A549 (cell line): ENCODE data around the gene CAPN2. TPM values are rescaled to one million over a fixed set of nuclear protein-coding genes. Genes with fewer than 3 reads are reported as not detected.
A peak's percentile ranks its signal among the peaks of the same experiment; 100 is the strongest.

ENCODE experiments used
- ATOH8 ChIP-seq: fragments of 250-450 bp; sonication (Bioruptor Pico); IDR thresholded peaks from 2 replicates; pipeline ENCODE4 v1.5.0; 2020; ENCODE audit warnings: low read depth, mild to moderate bottlenecking, moderate library complexity
- BHLHE40 ChIP-seq: IDR thresholded peaks from 2 replicates; pipeline ENCODE4 v1.6.1; 2012; ENCODE audit warnings: low read depth, low read length, inconsistent platforms
- CBX8 ChIP-seq: fragments of 200-600 bp; sonication (generic); IDR thresholded peaks from 2 replicates; pipeline ENCODE4 v1.6.1; 2016
- CEBPB ChIP-seq, 2 experiments: fragments of >200 bp in 1 of 2; sonication (Bioruptor Twin) in 1 of 2; formaldehyde crosslinking in 1 of 2; IDR thresholded peaks; 2 replicates each; pipeline ENCODE4 v1.6.1; 2012 to 2016
- CHD2 ChIP-seq: fragments of 150-350 bp; IDR thresholded peaks from 2 replicates; pipeline ENCODE4 v1.6.1; 2014; ENCODE audit warnings: low read length; ENCODE audit not compliant: partially characterized antibody
- CHD4 ChIP-seq: fragments of 200-600 bp; sonication (generic); IDR thresholded peaks from 2 replicates; pipeline ENCODE4 v1.6.1; 2016; ENCODE audit warnings: antibody characterized with exemption, mild to moderate bottlenecking, borderline replicate concordance
- EHMT2 ChIP-seq: fragments of 200-600 bp; sonication (generic); IDR thresholded peaks from 2 replicates; pipeline ENCODE4 v1.6.1; 2016; ENCODE audit warnings: antibody characterized with exemption, low read depth, mild to moderate bottlenecking, moderate library complexity
- EP300 ChIP-seq, 2 experiments: fragments of >200 bp; sonication (Bioruptor Twin); formaldehyde crosslinking; IDR thresholded peaks; 2 replicates in 1 of 2; 3 replicates in 1 of 2; pipeline ENCODE4 v1.6.1; 2016 to 2017
- FOXS1 ChIP-seq: fragments of 250-450 bp; sonication (Bioruptor Pico); IDR thresholded peaks from 2 replicates; pipeline ENCODE4 v1.5.0; 2020; ENCODE audit warnings: mild to moderate bottlenecking, moderate library complexity
- GATA3 ChIP-seq: IDR thresholded peaks from 2 replicates; pipeline ENCODE4 v1.6.1; 2012; ENCODE audit warnings: borderline replicate concordance
- HEYL ChIP-seq: fragments of 250-450 bp; sonication (Bioruptor Pico); IDR thresholded peaks from 2 replicates; pipeline ENCODE4 v1.8.0; 2021; ENCODE audit warnings: mild to moderate bottlenecking, moderate library complexity
- JUNB ChIP-seq: fragments of >200 bp; sonication (Bioruptor Twin); formaldehyde crosslinking; IDR thresholded peaks from 2 replicates; pipeline ENCODE4 v1.6.1; 2016
- KDM1A ChIP-seq: fragments of 200-600 bp; sonication (generic); IDR thresholded peaks from 2 replicates; pipeline ENCODE4 v1.6.1; 2016; ENCODE audit warnings: low read depth, mild to moderate bottlenecking
- KDM5A ChIP-seq: fragments of 200-600 bp; sonication (generic); IDR thresholded peaks from 2 replicates; pipeline ENCODE4 v1.6.1; 2016; ENCODE audit warnings: antibody characterized with exemption, mild to moderate bottlenecking
- MAFK ChIP-seq: fragments of 450-650 bp; IDR thresholded peaks from 2 replicates; pipeline ENCODE4 v1.6.1; 2014; ENCODE audit not compliant: partially characterized antibody
- MAX ChIP-seq: IDR thresholded peaks from 2 replicates; pipeline ENCODE4 v1.6.1; 2012
- MAZ ChIP-seq: fragments of 150-350 bp; IDR thresholded peaks from 2 replicates; pipeline ENCODE4 v1.6.1; 2014; ENCODE audit warnings: antibody characterized with exemption, low read depth, low read length, borderline replicate concordance
- PHF8 ChIP-seq: fragments of 200-600 bp; sonication (generic); IDR thresholded peaks from 2 replicates; pipeline ENCODE4 v1.6.1; 2016; ENCODE audit warnings: low read depth, mild to moderate bottlenecking, antibody characterized with exemption, moderate library complexity, borderline replicate concordance
- POLR2AphosphoS2 ChIP-seq: conservative IDR thresholded peaks from 2 replicates; pipeline ENCODE4 v1.6.1; 2012; ENCODE audit warnings: low read length, improper control_type of control experiment, inconsistent platforms
- RAD21 ChIP-seq, 2 experiments: fragments of >200 bp in 1 of 2; sonication (Bioruptor Twin) in 1 of 2; formaldehyde crosslinking in 1 of 2; IDR thresholded peaks in 1 of 2; conservative IDR thresholded peaks in 1 of 2; 2 replicates in 1 of 2; 3 replicates in 1 of 2; pipeline ENCODE4 v1.6.1; 2012 to 2018; ENCODE audit warnings: inconsistent platforms in 1 of 2
- RARB ChIP-seq: fragments of 250-450 bp; sonication (Bioruptor Pico); IDR thresholded peaks from 2 replicates; pipeline ENCODE4 v1.8.0; 2021; ENCODE audit warnings: mild to moderate bottlenecking, moderate library complexity
- RCOR1 ChIP-seq: fragments of 150-350 bp; IDR thresholded peaks from 2 replicates; pipeline ENCODE4 v1.6.1; 2014; ENCODE audit warnings: antibody characterized with exemption, low read length, low read depth
- SMC3 ChIP-seq: fragments of >200 bp; sonication (Bioruptor Twin); formaldehyde crosslinking; IDR thresholded peaks from 3 replicates; pipeline ENCODE4 v1.6.1; 2018; ENCODE audit warnings: inconsistent platforms
- SREBF2 ChIP-seq: fragments of 450-650 bp; IDR thresholded peaks from 2 replicates; pipeline ENCODE4 v1.6.1; 2014; ENCODE audit warnings: mild to moderate bottlenecking, moderate library complexity
- TFCP2L1 ChIP-seq: fragments of 250-450 bp; sonication (Bioruptor Pico); IDR thresholded peaks from 2 replicates; pipeline ENCODE4 v1.5.0; 2021; ENCODE audit warnings: mild to moderate bottlenecking
- TP53 ChIP-seq: fragments of 250-450 bp; sonication (Bioruptor Pico); IDR thresholded peaks from 2 replicates; pipeline ENCODE4 v1.5.0; 2021; ENCODE audit warnings: mild to moderate bottlenecking, moderate library complexity
- ZNF302 ChIP-seq: fragments of 250-450 bp; sonication (Bioruptor Pico); IDR thresholded peaks from 2 replicates; pipeline ENCODE4 v1.9.0; 2021; ENCODE audit warnings: inconsistent platforms, mild to moderate bottlenecking, moderate library complexity
- ZSCAN20 ChIP-seq: fragments of 250-450 bp; sonication (Bioruptor Pico); IDR thresholded peaks from 2 replicates; pipeline ENCODE4 v1.8.0; 2022; ENCODE audit warnings: mild to moderate bottlenecking, moderate library complexity
- polyA plus RNA-seq, 4 experiments: library from polyadenylated mRNA; depleted of rRNA in 3 of 4; stranded (reverse); fragments of >200 nt; fragmentation: RNase III in 1 of 4; extraction: RNeasy Plus Mini Kit Qiagen cat#74134 plus additional on column Dnase treatment in 1 of 4; gene quantifications; 2 replicates in 3 of 4; 3 replicates in 1 of 4; pipeline ENCODE4 v1.2.3, GENCODE V29; 2011 to 2017
- TF ChIP-seq, protein P1 (sequence below): fragments of 450-650 bp; IDR thresholded peaks from 2 replicates; pipeline ENCODE4 v1.6.1; 2014; ENCODE audit warnings: antibody characterized with exemption
- TF ChIP-seq, protein P2 (sequence below): fragments of 250-450 bp; sonication (Bioruptor Pico); IDR thresholded peaks from 2 replicates; pipeline ENCODE4 v1.5.0; 2021; ENCODE audit warnings: mild to moderate bottlenecking, moderate library complexity, borderline replicate concordance
- TF ChIP-seq, protein P3 (sequence below): fragments of >200 bp; sonication (Bioruptor Twin); formaldehyde crosslinking; IDR thresholded peaks from 3 replicates; pipeline ENCODE4 v1.6.1; 2016
- TF ChIP-seq, protein P4 (sequence below): IDR thresholded peaks from 2 replicates; pipeline ENCODE4 v1.6.1; 2012; ENCODE audit warnings: low read depth, borderline replicate concordance
- TF ChIP-seq, protein P5 (sequence below): IDR thresholded peaks from 2 replicates; pipeline ENCODE4 v1.6.1; 2012

Gene CAPN2
- polyA plus RNA-seq, 2 of the 4 experiments (the other 2 are of a cell fraction): 199 to 300 TPM

- TF ChIP-seq CEBPB (IDR thresholded peaks at IDR 0.05) (peak; percentile 94 to 97), ZNF302 (CRISPR knock-in tag) (no peak), MAZ (no peak), RARB (CRISPR knock-in tag) (no peak), HEYL (CRISPR knock-in tag) (no peak), SMC3 (peak; percentile 26; the same call in 2 of the 3 replicates), BHLHE40 (no peak), FOXS1 (CRISPR knock-in tag) (peak; percentile 59; the same call in 1 of the 2 replicates), RCOR1 (no peak), ZSCAN20 (peak; percentile 59; the same call in 1 of the 2 replicates), PHF8 (no peak), ATOH8 (peak; percentile 83), EP300 (IDR thresholded peaks at IDR 0.05) (peak; percentile 56 to 78; a peak in 2 of 5 replicates), CBX8 (no peak), KDM1A (no peak), TP53 (CRISPR knock-in tag) (no peak), KDM5A (no peak), GATA3 (peak; percentile 69; the same call in 1 of the 2 replicates), POLR2AphosphoS2 (no peak), JUNB (peak; percentile 91), CHD2 (no peak), EHMT2 (no peak), TFCP2L1 (CRISPR knock-in tag) (no peak), MAFK (no peak), MAX (peak; percentile 74), SREBF2 (no peak), CHD4 (no peak), RAD21 (conservative IDR thresholded peaks at IDR 0.05 in 1 of 2, IDR thresholded peaks at IDR 0.05 in 1 of 2) (peak; percentile 8 to 34; a peak in 2 of 5 replicates)
- TF ChIP-seq, protein P1, sequence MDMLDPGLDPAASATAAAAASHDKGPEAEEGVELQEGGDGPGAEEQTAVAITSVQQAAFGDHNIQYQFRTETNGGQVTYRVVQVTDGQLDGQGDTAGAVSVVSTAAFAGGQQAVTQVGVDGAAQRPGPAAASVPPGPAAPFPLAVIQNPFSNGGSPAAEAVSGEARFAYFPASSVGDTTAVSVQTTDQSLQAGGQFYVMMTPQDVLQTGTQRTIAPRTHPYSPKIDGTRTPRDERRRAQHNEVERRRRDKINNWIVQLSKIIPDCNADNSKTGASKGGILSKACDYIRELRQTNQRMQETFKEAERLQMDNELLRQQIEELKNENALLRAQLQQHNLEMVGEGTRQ: no peak
- TF ChIP-seq, protein P2, sequence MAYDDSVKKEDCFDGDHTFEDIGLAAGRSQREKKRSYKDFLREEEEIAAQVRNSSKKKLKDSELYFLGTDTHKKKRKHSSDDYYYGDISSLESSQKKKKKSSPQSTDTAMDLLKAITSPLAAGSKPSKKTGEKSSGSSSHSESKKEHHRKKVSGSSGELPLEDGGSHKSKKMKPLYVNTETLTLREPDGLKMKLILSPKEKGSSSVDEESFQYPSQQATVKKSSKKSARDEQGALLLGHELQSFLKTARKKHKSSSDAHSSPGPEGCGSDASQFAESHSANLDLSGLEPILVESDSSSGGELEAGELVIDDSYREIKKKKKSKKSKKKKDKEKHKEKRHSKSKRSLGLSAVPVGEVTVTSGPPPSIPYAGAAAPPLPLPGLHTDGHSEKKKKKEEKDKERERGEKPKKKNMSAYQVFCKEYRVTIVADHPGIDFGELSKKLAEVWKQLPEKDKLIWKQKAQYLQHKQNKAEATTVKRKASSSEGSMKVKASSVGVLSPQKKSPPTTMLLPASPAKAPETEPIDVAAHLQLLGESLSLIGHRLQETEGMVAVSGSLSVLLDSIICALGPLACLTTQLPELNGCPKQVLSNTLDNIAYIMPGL: no peak
- TF ChIP-seq, protein P3, sequence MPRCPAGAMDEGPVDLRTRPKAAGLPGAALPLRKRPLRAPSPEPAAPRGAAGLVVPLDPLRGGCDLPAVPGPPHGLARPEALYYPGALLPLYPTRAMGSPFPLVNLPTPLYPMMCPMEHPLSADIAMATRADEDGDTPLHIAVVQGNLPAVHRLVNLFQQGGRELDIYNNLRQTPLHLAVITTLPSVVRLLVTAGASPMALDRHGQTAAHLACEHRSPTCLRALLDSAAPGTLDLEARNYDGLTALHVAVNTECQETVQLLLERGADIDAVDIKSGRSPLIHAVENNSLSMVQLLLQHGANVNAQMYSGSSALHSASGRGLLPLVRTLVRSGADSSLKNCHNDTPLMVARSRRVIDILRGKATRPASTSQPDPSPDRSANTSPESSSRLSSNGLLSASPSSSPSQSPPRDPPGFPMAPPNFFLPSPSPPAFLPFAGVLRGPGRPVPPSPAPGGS: peak; percentile 83; the same call in 2 of the 3 replicates
- TF ChIP-seq, protein P4, sequence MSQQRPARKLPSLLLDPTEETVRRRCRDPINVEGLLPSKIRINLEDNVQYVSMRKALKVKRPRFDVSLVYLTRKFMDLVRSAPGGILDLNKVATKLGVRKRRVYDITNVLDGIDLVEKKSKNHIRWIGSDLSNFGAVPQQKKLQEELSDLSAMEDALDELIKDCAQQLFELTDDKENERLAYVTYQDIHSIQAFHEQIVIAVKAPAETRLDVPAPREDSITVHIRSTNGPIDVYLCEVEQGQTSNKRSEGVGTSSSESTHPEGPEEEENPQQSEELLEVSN: no peak
- TF ChIP-seq, protein P5, sequence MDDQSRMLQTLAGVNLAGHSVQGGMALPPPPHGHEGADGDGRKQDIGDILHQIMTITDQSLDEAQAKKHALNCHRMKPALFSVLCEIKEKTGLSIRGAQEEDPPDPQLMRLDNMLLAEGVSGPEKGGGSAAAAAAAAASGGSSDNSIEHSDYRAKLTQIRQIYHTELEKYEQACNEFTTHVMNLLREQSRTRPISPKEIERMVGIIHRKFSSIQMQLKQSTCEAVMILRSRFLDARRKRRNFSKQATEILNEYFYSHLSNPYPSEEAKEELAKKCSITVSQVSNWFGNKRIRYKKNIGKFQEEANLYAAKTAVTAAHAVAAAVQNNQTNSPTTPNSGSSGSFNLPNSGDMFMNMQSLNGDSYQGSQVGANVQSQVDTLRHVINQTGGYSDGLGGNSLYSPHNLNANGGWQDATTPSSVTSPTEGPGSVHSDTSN: peak; percentile 58; the same call in 1 of the 2 replicates
Observed at GRCh38 chr1:223720971-223721591, 8.7 kb downstream of the CAPN2 start (continued).
